Transverse colon (tissue), 4 donors: ENCODE data around the gene DVL1.

Experiments used
- EP300 ChIP-seq: sonication (generic); formaldehyde crosslinking; IDR thresholded peaks from one replicate; pipeline ENCODE4 v1.6.1; 2017; ENCODE audit warnings: antibody characterized with exemption, low read depth
- POLR2AphosphoS5 ChIP-seq, 3 donors: sonication (generic); formaldehyde crosslinking; IDR thresholded peaks; one replicate each; pipeline ENCODE4 v1.6.1; 2016; ENCODE audit warnings: antibody characterized with exemption in 3 of 3
- TF ChIP-seq, protein P1 (sequence below), 5 experiments: fragments of 200-600 bp in 3 of 5; fragments of 450-650 bp in 2 of 5; sonication (generic) in 3 of 5; IDR thresholded peaks; 1 replicate in 2 of 5; 2 replicates in 3 of 5; pipeline ENCODE4 v1.5.1; 2016 to 2017; ENCODE audit warnings: antibody characterized with exemption in 5 of 5, inconsistent platforms in 3 of 5, mild to moderate bottlenecking in 2 of 5, moderate library complexity in 1 of 5

GRCh38 chr1:1318131-1318652 lies 31.0 kb downstream of the DVL1 start:
- TF ChIP-seq, protein P1, sequence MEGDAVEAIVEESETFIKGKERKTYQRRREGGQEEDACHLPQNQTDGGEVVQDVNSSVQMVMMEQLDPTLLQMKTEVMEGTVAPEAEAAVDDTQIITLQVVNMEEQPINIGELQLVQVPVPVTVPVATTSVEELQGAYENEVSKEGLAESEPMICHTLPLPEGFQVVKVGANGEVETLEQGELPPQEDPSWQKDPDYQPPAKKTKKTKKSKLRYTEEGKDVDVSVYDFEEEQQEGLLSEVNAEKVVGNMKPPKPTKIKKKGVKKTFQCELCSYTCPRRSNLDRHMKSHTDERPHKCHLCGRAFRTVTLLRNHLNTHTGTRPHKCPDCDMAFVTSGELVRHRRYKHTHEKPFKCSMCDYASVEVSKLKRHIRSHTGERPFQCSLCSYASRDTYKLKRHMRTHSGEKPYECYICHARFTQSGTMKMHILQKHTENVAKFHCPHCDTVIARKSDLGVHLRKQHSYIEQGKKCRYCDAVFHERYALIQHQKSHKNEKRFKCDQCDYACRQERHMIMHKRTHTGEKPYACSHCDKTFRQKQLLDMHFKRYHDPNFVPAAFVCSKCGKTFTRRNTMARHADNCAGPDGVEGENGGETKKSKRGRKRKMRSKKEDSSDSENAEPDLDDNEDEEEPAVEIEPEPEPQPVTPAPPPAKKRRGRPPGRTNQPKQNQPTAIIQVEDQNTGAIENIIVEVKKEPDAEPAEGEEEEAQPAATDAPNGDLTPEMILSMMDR (IDR thresholded peaks at IDR 0.05): no peak
- TF ChIP-seq POLR2AphosphoS5 (IDR thresholded peaks at IDR 0.05) (peak in 2 of 3 donors; percentile 16 to 41), EP300 (no peak)
